Measurements from ENCODE around the gene G3BP2. TPM values are rescaled to one million over a fixed set of nuclear protein-coding genes. Genes with fewer than 3 reads are reported as not detected.

Gene G3BP2
- total and polyA plus RNA-seq, 9 of the 15 experiments (the other 6 are each of a cell fraction or from before 2014, with no cell fraction given), result 25.2 to 222 (median 130) TPM

GRCh38 chr4:75708218-75708691, 35.0 kb upstream of the G3BP2 start:
- peak in 1 of 4 experiments; percentile 25 for DNase-seq (ENCODE audit: extremely low read depth in 1 of 4, low spot score in 3 of 4)
- CTCF ChIA-PET (ENCODE audit: low intra/inter-chr PET ratio), result no interaction called here
- no peak overlapping the region for H3K27ac ChIP-seq (ENCODE audit: extremely low read depth, low read depth, low read length)
- in situ Hi-C loops (cut with MboI), result no loop called here
- BruUV-seq (replicated peaks), result no TSS peak
- H3K4me3 ChIP-seq, result no peak overlapping the region
- H3K9me1 ChIP-seq (ENCODE audit: control insufficient read depth, insufficient read depth, low read length), result no peaks in the 10 kb centered on the region
- intact Hi-C loops (cut with micrococcal nuclease), result no loop called here
- H3K36me3 ChIP-seq (ENCODE audit: control insufficient read depth, insufficient read depth, low read length), result no peaks in the 10 kb centered on the region; the same call in 2 of the 3 replicates
- no peak overlapping the region for H2AFZ ChIP-seq (ENCODE audit: low read depth, low read length)
- H3K9me3 ChIP-seq (replicated peaks; ENCODE audit: control insufficient read depth, insufficient read depth, low read depth, low read length), result no peaks in the 10 kb centered on the region
- 62% methylated on average over 3 of the region's 3 CpGs for WGBS (ENCODE audit: insufficient coverage, low coverage, missing lambda C conversion rate)
- no peaks in the 10 kb centered on the region for H4K20me1 ChIP-seq (replicated peaks; ENCODE audit: control insufficient read depth, insufficient read depth, low read length)
- H3K4me1 ChIP-seq (replicated peaks in 1 of 2; ENCODE audit: control insufficient read depth in 2 of 2, insufficient read depth in 2 of 2, low read length in 2 of 2), result no peaks in the 10 kb centered on the region; a peak in 1 of 5 replicates
- ATAC-seq, result peak; percentile 87
- peak; percentile 42 for FAIRE-seq
- no peak overlapping the region for H3K4me2 ChIP-seq (ENCODE audit: insufficient read depth, low read length)
- no peaks in the 10 kb centered on the region; the same call in 1 of the 3 replicates for H3K79me2 ChIP-seq (ENCODE audit: control insufficient read depth, insufficient read depth, low read length)
- POLR2A ChIA-PET, result interaction anchor here (1.0 kb wide), 1 partner anchor 35 kb away, joined by 3 read pairs; no protein-coding TSS in a partner anchor
- H3K9ac ChIP-seq (ENCODE audit: insufficient read depth in 1 of 2, low read depth in 2 of 2, low read length in 2 of 2), result no peak overlapping the region
- no peaks in the 10 kb centered on the region for H3K27me3 ChIP-seq (ENCODE audit: control insufficient read depth in 2 of 2, insufficient read depth in 2 of 2, low read length in 2 of 2)
- TF ChIP-seq NELFE (IDR thresholded peaks at IDR 0.05; ENCODE audit: insufficient read depth, insufficient read length), result no peak
- TF ChIP-seq ZNF121 (CRISPR knock-in tag; conservative IDR thresholded peaks at IDR 0.05), result no peak
- TF ChIP-seq IRF2 (CRISPR knock-in tag; IDR thresholded peaks at IDR 0.05), result no peak
- TF ChIP-seq PCBP1 (IDR thresholded peaks at IDR 0.05; ENCODE audit: low read depth, low read length, poor library complexity, severe bottlenecking), result no peak
- no peak for TF ChIP-seq ETV1 (tag; conservative IDR thresholded peaks at IDR 0.05; ENCODE audit: low read depth)
- no peak for TF ChIP-seq ZNF668 (CRISPR knock-in tag; IDR thresholded peaks at IDR 0.05)
- TF ChIP-seq ZKSCAN8 (CRISPR knock-in tag; IDR thresholded peaks at IDR 0.05), result no peak
- TF ChIP-seq, protein P1, sequence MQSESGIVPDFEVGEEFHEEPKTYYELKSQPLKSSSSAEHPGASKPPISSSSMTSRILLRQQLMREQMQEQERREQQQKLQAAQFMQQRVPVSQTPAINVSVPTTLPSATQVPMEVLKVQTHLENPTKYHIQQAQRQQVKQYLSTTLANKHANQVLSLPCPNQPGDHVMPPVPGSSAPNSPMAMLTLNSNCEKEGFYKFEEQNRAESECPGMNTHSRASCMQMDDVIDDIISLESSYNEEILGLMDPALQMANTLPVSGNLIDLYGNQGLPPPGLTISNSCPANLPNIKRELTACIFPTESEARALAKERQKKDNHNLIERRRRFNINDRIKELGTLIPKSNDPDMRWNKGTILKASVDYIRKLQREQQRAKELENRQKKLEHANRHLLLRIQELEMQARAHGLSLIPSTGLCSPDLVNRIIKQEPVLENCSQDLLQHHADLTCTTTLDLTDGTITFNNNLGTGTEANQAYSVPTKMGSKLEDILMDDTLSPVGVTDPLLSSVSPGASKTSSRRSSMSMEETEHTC (IDR thresholded peaks at IDR 0.05), result no peak
- no peak for TF ChIP-seq KLF13 (tag; IDR thresholded peaks at IDR 0.05; ENCODE audit: borderline replicate concordance, low read depth)
- no peak for TF ChIP-seq ZNF655 (CRISPR knock-in tag; IDR thresholded peaks at IDR 0.05)
- no peak for TF ChIP-seq CCNT2 (IDR thresholded peaks at IDR 0.05; ENCODE audit: borderline replicate concordance, extremely low read depth, insufficient read length, low read depth, low read length)
- TF ChIP-seq, protein P2, sequence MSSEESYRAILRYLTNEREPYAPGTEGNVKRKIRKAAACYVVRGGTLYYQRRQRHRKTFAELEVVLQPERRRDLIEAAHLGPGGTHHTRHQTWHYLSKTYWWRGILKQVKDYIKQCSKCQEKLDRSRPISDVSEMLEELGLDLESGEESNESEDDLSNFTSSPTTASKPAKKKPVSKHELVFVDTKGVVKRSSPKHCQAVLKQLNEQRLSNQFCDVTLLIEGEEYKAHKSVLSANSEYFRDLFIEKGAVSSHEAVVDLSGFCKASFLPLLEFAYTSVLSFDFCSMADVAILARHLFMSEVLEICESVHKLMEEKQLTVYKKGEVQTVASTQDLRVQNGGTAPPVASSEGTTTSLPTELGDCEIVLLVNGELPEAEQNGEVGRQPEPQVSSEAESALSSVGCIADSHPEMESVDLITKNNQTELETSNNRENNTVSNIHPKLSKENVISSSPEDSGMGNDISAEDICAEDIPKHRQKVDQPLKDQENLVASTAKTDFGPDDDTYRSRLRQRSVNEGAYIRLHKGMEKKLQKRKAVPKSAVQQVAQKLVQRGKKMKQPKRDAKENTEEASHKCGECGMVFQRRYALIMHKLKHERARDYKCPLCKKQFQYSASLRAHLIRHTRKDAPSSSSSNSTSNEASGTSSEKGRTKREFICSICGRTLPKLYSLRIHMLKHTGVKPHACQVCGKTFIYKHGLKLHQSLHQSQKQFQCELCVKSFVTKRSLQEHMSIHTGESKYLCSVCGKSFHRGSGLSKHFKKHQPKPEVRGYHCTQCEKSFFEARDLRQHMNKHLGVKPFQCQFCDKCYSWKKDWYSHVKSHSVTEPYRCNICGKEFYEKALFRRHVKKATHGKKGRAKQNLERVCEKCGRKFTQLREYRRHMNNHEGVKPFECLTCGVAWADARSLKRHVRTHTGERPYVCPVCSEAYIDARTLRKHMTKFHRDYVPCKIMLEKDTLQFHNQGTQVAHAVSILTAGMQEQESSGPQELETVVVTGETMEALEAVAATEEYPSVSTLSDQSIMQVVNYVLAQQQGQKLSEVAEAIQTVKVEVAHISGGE (CRISPR knock-in tag; IDR thresholded peaks at IDR 0.05), result no peak
- no peak for TF ChIP-seq ZNF586 (CRISPR knock-in tag; conservative IDR thresholded peaks at IDR 0.05)
- no peak for TF ChIP-seq SMARCB1 (IDR thresholded peaks at IDR 0.05; ENCODE audit: insufficient read length, low read depth)
- TF ChIP-seq MAX (CRISPR knock-in tag; IDR thresholded peaks at IDR 0.05), result no peak

All from K562 (cell line).